G401 (cell line): ENCODE measurements around the gene ACMSD. TPM values are rescaled to one million over a fixed set of nuclear protein-coding genes. Genes with fewer than 3 reads are reported as not detected.
"Not testable (repeated sequence)": the region's sequence is repeated elsewhere in the genome, so short reads cannot be mapped to it uniquely, and the experiment has no call there.

Experiments
- DNase-seq: peaks from one replicate; pipeline ENCODE4 v3.0.0-alpha.2; 2015; ENCODE audit warnings: low spot score
- in situ Hi-C: cut with HindIII; loops from 2 replicates; pipeline ENCODE4 v1.10.0; 2016; ENCODE audit warnings: low sequenced_read_pairs, mixed read lengths
- total RNA-seq: library from RNA; depleted of rRNA; stranded (reverse); fragments of >200 nt; shearing (Covaris generic); gene quantifications from 2 replicates; pipeline ENCODE4 v1.2.3, GENCODE V29; 2014

Gene ACMSD
- total RNA-seq, 1 experiment from 2014 or later: not detected

- in situ Hi-C loops: no loop called here
- peak; percentile 37 for DNase-seq
Measured at GRCh38 chr2:134897932-134898331, 59.5 kb downstream of the ACMSD start.

GRCh38 chr2:134899204-134899603 lies 60.8 kb downstream of the ACMSD start:
- DNase-seq: no peak
- in situ Hi-C loops: no loop called here

- no peak for DNase-seq
- in situ Hi-C loops: no loop called here
Measured at GRCh38 chr2:134900151-134900550, 61.7 kb downstream of the ACMSD start.

GRCh38 chr2:134903701-134904100 lies 65.3 kb downstream of the ACMSD start:
- in situ Hi-C loops, DNase-seq: not testable (repeated sequence)

- in situ Hi-C loops: no loop called here
- DNase-seq: no peak
Measured at GRCh38 chr2:134905168-134905567, 66.8 kb downstream of the ACMSD start.

GRCh38 chr2:134906726-134907125 lies 68.3 kb downstream of the ACMSD start:
- no peak for DNase-seq
- in situ Hi-C loops: no loop called here

- DNase-seq, in situ Hi-C loops: not testable (repeated sequence)
Measured at GRCh38 chr2:134907441-134908116, 69.2 kb downstream of the ACMSD start.

- DNase-seq: no peak
- in situ Hi-C loops: no loop called here
Measured at GRCh38 chr2:134910763-134911399, 72.5 kb downstream of the ACMSD start.

- in situ Hi-C loops: no loop called here
- no peak for DNase-seq
Measured at GRCh38 chr2:134911400-134911785, 73.0 kb downstream of the ACMSD start.

GRCh38 chr2:134912361-134912760 lies 73.9 kb downstream of the ACMSD start:
- in situ Hi-C loops: no loop called here
- DNase-seq: no peak

GRCh38 chr2:134917360-134917865 lies 79.0 kb downstream of the ACMSD start:
- in situ Hi-C loops: no loop called here
- DNase-seq: no peak

GRCh38 chr2:134917888-134918525 lies 79.6 kb downstream of the ACMSD start:
- in situ Hi-C loops: no loop called here
- no peak for DNase-seq

GRCh38 chr2:134918526-134919340 lies 80.3 kb downstream of the ACMSD start, which contains the start of gene CCNT2:
Gene CCNT2, plus strand, starts transcription at chr2:134918822. Its CDS starts 33 bp downstream, at chr2:134918855.
- in situ Hi-C loops: no loop called here
- peak; percentile 97 for DNase-seq

GRCh38 chr2:134919341-134920210 lies 81.2 kb downstream of the ACMSD start:
- DNase-seq: no peak

GRCh38 chr2:134924912-134925311 lies 86.5 kb downstream of the ACMSD start:
- in situ Hi-C loops: no loop called here
- no peak for DNase-seq

More at GRCh38 chr2:134919341-134920210, 81.2 kb downstream of the ACMSD start:
- in situ Hi-C loops: no loop called here

- DNase-seq: no peak
- in situ Hi-C loops: no loop called here
Measured at GRCh38 chr2:134926231-134926931, 88.0 kb downstream of the ACMSD start.

- DNase-seq: no peak
- in situ Hi-C loops: no loop called here
Measured at GRCh38 chr2:134927195-134927594, 88.8 kb downstream of the ACMSD start.
